Measurements from ENCODE around the gene IRX3. TPM values are rescaled to one million over a fixed set of nuclear protein-coding genes. Genes with fewer than 3 reads are reported as not detected.

IRX3 gene
- total RNA-seq, 1 experiment from 2014 or later: 27.7 TPM

DNA sequence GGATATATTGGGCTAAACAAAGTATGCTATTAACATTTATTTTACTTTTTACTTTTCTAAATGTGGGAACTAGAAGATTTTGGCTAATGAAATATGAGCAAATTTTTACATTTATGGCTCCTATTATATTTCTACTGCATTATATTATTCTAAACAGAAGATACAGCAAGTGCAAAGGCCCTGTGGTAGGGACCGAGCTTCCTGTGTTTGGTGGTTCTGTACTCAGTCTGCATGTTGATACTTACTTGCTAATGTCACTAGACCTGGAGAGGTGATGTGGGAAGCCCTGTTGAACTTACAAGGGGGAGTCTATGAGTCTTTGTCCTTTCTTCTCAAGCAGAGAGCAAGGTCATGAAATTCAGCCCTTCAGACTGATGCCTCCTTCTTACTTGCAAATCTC, 10.0 kb upstream of the IRX3 start:
- in situ Hi-C loops (cut with HindIII; ENCODE audit: low pct_unique_long_range_greater_than_20kb, low sequenced_read_pairs): no loop called here
- DNase-seq (ENCODE audit: low read depth): no peak

DNA sequence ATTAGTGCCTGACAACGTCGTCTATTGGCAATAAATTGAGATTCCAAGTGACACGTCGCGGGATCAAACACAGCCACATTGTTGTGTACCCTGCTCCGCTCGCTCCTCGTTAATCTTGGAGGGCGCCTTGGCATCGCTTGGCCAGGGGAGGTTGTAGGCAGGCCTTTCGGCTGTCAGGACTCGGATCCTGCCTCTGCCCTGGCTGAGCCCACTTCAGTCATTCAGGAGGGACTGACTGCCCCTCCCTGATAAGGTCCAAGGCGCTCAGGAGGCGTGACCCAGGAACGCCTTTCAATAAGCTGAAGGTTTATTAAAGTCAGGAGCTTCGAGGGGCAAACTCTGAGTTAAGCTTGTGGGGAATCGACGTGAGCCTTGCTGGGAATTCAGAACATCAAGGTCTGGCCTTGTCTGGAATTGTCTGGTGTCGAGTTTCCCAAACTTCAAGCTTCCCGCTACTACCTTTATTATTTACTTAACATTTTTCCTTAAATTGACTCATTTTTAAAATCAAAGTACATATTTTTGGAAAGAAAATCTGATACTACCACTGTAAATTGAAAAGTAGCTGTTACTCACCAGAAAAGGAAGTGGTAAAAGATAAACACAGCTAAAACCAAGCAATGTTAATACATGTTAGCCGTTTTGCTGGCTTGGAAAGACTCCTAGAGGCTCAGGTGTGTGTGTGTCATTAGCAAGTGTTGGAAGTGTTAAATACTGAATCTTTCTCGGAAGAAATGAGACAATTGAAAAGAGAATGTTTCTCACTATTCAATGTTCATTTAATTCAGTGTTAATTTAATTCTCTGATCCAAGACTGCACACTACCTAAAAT, 5.3 kb upstream of the IRX3 start:
- no peak for DNase-seq (ENCODE audit: low read depth)

DNA sequence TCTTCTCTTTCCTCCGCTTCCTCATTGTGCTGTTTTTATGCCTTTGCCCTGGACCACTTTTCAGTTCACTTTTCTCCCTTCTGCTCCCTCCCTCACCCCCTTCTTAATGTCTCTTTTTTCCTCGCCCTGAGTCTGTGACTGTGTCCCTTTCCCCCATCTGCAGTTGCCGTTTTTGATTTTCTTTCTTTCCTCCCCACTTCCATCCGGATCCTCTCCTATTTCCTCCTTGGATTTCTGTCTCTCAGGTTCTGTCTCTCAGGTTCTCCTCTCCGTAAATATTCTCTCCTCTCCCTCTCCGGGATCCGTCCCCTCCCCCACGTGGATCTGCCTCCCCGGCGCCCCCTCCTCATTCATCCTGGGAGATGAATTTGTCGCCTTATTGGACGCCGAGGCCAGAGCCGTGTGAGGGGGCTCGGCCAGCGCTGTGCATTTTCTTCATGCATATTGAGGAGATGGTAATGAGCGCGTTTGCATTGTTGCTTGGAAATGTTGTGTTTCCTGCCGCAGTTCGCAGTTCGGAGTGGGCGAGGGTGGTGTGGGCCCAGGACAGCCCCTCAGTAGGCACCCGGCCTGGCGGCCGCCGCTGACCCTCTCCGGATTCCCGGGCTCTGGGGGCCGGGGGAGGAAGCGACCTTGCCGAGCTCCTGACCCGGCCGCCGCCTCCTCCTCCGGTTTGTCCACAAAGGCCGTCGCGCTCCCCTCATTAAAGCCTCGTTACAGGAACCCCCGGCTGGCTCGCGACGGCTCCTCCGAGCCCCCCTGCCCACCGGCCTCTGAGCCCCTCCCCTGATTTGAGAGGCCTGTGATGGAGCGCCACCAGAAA, 4.5 kb upstream of the IRX3 start:
- in situ Hi-C loops (cut with HindIII; ENCODE audit: low pct_unique_long_range_greater_than_20kb, low sequenced_read_pairs): no loop called here

More for the DNA sequence above, 5.3 kb upstream of the IRX3 start:
- in situ Hi-C loops (cut with HindIII; ENCODE audit: low pct_unique_long_range_greater_than_20kb, low sequenced_read_pairs): no loop called here

DNA sequence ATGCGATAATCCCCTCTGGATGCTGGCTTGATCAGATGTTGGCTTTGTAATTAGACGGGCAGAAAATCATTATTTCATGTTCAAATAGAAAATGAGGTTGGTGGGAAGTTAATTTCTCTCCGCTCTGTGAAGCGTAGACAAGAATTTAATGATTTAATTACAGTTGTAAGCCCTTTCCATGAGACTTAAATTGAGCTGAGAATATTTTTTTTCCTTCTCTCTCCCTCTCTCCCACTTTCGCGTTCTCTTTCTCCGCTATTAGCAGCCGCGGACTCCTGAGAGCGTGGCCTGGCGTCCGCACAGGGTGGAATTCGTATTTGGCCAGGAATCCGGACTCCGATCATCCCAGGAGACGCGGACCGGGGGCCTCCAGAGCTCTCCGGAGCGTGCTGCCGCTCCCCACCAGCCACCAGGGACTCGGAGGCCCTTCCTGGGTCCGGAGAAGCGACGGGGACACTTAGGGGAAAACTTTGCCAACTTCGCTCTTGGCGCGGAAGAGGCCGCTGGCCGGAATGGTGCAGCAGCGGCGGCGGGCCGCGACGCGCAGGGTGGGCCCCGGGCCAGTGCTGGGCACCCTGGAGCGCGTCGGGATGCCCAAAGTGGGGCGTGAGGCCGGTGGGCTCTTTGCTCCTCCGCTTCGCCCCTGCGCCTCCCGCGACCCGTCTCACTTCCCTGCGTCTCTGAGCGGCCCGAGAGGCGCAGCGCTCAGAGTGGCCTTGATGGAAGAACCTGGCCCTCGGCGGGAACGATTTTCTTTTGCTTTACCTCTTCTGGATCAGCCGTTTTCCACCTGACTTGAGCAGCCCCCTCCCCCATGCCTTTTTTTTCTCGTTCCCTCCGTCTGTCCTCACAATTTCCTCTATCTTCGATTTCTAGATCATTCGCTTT, 3.6 kb upstream of the IRX3 start:
- DNase-seq (ENCODE audit: low read depth): no peak
- in situ Hi-C loops (cut with HindIII; ENCODE audit: low pct_unique_long_range_greater_than_20kb, low sequenced_read_pairs): no loop called here

More for the DNA sequence above, 4.5 kb upstream of the IRX3 start:
- DNase-seq (ENCODE audit: low read depth): no peak

DNA sequence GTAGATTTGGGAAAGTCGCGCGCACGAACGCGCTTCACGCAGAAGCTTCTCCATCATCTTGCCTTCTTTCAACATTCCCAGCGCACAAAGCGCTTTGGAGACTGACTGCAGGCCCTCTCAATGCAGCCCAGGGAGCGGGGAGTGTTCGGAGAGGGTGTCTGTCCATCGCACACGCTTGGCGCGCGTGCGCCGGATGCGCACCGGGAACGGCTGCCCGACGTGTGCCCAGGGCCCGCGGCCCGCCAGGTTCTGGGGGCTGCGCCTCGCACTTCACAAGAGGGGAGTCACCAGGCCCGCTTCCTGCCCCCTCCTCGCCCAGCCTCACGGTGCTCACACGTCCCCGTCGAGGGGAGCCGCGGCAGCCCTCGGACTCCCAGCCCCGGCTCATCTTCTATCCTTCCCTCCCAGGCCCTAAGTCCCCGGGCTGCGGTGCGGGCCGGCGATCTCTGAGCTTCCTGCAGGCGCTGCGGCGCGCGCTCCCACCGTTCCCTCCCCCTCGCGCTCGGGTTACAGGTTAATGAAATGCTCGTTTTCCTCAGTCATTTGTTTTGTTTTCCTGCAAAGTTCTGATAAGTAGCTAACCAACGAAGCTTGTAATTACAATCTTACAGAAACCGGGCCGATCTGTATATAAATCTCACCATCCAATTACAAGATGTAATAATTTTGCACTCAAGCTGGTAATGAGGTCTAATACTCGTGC, 2.8 kb upstream of the IRX3 start:
- in situ Hi-C loops (cut with HindIII; ENCODE audit: low pct_unique_long_range_greater_than_20kb, low sequenced_read_pairs): no loop called here
- DNase-seq (ENCODE audit: low read depth): no peak

DNA sequence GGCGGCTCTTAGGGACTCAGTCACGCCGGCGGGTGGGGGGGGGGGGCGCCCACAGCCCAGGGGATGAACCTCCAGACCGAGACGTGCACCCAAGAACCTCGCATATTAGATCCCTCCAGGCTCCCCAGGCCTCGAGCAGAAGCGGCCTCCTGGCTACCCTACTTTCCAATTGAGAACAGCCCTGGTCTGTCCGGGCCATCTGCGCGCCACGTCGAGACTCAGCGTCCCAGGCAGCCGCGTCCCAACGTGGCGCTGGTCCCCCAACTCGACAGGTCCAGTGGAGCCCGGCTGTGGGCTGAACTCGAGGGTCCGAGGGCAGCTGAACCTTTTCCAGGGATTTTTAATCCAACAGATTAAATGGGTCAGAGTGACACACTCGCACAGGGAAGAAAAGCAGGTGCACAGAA, 2.3 kb upstream of the IRX3 start:
- no peak for DNase-seq (ENCODE audit: low read depth)
- in situ Hi-C loops (cut with HindIII; ENCODE audit: low pct_unique_long_range_greater_than_20kb, low sequenced_read_pairs): no loop called here

DNA sequence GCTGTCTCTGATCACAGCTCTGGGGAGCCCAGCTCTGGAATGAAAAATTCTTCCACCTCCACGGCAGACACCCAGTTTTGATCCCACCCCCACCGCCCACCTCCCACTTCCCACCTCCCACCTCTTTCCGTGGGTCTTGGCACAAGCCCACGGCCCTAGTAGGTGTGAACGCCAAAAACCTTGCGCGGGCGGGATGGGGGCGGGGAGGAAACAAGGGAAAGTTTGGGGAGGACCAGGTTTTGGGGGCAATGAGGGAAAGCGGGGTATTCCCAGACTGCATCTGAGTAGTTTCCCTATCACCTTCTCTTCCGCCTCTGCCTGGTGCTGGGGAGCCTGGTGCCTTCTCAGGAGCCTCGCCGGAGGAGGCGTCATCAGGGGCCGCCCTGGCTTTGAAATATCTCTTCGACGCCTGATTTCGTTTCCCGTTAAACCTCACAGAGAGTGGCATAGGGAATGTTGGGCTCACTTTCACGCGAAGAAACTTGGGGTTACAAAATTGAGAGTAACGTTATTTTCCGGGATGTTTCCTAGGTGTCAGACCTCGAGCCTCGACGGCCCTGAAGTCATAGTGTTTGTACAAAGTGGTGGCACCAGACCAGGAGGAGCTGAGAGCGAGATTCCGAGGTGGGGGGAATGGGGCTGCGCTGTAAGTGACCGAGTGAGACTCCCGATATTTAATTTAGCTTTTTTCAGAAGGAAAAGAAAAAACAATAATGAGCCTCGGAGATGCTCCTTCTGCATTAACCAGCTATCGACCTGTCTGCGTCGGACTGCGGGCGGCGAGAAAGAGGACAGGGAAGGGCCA, 1.6 kb upstream of the IRX3 start:
- DNase-seq (ENCODE audit: low read depth): no peak
- in situ Hi-C loops (cut with HindIII; ENCODE audit: low pct_unique_long_range_greater_than_20kb, low sequenced_read_pairs): no loop called here

DNA sequence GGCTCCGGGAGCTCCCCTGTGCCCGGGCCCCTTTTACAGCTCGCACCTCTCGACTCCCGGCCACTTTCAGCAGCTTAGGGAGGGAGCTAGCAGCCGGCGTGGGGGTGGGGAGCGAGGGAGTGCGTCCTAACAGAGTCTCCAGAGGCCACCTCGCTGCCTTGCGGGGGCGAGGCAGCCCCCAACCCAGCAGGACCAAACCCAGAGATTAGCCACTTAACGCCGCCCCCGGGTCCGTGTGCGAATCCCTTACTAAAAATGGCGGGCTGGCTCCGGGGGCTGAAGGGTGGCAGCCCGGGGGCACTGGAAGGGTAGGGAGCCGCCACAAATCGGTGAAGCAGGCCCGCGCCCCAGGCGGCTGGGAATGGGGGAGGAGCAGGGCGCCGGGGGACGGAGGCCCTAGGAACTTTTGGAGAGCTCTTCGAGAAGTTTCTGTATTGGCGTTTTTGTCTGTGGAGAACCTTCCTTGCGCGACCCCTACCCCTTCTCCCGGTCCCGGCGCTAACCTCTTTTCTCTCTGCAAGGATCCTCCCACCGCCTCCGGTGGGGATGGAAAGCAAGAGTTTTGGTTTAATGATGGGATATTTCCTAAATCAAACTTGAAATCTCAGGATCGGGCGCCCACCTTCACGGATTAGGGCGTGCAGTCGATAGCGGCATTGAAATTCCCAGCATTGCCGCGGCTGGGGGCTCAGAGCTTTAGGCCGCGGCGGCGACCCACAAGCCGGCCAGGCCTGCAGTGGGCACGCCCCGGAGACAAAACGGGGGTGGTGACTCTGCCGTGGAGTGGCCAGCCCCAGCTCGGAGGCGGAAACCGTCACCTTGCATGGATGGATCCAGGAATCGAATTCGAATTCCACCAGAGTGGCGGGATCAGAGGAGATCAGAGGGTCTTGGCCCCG, 793 bp upstream of the IRX3 start:
- no peak for DNase-seq (ENCODE audit: low read depth)
- in situ Hi-C loops (cut with HindIII; ENCODE audit: low pct_unique_long_range_greater_than_20kb, low sequenced_read_pairs): no loop called here

DNA sequence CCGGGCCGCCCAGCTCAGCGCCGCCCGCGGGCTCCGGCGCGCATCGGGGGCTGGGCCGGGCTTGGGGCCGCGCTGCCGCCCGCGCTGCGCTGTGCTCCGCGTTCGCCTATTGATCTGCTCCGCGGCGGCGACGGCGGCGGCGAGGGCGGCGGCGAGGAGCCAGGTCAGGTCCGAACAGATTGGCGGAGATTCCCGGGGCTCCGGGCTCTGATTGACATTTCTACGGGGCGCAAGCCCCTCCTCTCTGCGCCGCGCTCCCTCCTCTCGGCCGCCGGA, 559 bp downstream of the IRX3 start:
- DNase-seq (ENCODE audit: low read depth): no peak
- in situ Hi-C loops (cut with HindIII; ENCODE audit: low pct_unique_long_range_greater_than_20kb, low sequenced_read_pairs): no loop called here

DNA sequence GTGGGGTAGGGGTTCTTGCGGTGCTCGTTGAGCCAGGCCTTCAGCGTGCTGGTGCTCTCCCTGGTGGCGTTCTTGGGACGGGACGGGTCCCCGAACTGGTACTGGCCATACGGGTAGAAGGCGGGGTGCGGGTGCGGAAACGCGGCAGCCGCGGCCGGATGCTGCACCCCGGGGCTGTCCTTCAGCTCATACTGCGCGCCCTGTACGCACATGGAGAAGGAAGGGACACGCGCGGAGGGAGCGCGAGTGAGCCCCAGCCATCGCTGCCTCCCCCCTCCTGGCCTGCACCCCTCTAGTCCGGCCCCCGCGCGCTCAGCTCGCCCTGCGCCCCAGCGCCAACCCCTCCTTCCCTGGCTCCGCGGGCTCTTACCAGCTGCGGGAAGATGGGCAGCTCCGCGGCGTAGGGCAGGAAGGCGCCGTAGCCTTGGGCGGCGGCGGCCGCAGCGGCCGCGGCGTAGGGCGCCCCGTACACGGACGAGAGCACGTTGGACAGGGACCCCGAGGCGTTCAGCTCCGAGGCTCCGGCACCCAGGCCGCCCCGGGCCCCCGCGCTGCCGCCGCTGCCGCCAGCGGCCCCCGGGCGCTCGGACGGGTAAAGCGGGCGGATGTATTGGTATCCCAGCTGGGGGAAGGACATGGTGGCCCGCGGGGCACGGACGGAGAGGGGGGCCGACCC, 1.0 kb downstream of the IRX3 start:
- peak; percentile 44 for DNase-seq (ENCODE audit: low read depth)
- in situ Hi-C loops (cut with HindIII; ENCODE audit: low pct_unique_long_range_greater_than_20kb, low sequenced_read_pairs): no loop called here

DNA sequence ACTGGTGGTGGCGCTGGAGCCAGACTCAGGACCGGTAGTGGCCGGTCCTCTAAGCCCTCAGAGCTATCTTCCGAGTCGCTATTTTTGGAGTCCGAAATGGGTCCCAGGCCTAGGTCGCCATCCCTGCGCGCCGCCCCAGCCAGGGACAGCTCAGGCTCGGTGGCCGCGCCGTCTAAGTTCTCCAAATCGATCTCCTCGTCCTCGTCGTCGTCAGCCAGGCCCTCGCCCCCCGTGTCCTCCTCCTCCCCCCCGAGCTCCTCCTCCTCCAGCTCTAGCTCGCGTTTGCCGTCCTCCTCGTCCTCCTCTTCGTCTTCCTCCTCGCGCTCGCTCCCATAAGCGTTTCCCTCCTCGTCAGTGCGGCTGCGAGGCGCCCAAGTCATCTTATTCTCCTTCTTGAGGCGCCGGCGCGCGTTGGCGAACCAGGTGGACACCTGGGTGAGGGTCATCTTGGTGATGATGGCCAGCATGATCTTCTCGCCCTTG, 1.6 kb downstream of the IRX3 start:
- peak; percentile 47 for DNase-seq (ENCODE audit: low read depth)
- in situ Hi-C loops (cut with HindIII; ENCODE audit: low pct_unique_long_range_greater_than_20kb, low sequenced_read_pairs): no loop called here

DNA sequence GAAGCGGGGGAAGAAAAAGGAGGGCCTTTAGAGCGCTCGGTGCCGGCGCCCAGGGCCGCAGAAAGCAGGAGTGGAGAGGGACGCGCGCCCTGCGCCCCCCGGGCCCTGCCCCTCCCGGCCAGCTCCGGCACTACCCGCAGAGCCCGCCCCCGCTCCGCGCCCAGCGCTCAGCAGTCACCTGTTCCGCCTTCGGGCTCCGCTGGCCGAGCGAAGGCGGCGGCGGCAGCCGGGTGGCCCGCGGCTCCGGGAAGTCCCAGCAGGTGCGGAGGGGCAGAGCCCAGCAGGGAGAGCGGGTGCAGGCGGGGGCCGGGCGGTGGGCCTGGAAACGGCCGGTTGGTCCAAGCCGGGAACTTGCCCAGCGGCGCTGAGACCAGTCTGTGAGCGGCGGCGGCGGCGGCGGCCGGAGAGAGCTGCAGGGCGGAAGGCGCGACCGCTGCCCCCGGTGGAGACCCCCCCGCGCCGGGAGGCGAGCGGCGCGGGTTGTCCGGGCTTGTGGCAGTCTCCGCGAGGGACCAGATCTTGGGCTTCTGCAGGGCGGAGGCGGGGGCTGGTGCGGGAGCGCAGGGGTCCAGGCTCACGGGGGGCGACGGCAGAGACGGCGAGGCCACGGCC, 2.2 kb downstream of the IRX3 start:
- in situ Hi-C loops (cut with HindIII; ENCODE audit: low pct_unique_long_range_greater_than_20kb, low sequenced_read_pairs): no loop called here

DNA sequence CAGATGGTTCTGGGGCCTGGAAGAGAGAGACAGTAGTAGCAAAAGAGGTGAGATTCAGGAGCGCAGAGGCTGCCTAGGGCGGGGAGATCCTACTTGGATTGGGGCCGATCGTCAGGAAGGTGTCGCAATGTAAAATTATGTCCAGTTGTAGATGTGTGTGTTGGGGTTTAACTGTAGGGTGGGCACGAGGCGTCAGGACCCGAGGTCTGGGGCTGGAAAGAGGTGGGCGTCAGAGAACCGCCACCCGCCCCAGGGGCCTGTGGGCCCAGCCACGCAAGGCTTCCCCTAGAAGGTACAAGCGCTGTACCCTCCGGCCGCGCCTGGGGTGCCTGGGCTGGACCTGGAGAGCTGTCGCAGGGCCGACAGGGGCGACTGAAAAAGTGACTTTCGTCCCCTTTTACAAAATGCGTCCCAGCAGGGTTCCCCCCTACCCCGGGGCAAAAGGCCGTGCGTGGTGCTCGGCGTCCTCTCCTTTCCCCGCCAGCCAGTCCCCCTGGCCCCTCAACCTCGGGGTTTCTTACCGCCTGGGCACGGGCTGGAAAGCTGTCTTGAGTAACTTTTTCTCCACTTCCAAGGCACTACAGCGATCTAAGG, 2.8 kb downstream of the IRX3 start:
- in situ Hi-C loops (cut with HindIII; ENCODE audit: low pct_unique_long_range_greater_than_20kb, low sequenced_read_pairs): no loop called here
- peak; percentile 21 for DNase-seq (ENCODE audit: low read depth)

More for the DNA sequence above, 2.2 kb downstream of the IRX3 start:
- DNase-seq (ENCODE audit: low read depth): no peak

DNA sequence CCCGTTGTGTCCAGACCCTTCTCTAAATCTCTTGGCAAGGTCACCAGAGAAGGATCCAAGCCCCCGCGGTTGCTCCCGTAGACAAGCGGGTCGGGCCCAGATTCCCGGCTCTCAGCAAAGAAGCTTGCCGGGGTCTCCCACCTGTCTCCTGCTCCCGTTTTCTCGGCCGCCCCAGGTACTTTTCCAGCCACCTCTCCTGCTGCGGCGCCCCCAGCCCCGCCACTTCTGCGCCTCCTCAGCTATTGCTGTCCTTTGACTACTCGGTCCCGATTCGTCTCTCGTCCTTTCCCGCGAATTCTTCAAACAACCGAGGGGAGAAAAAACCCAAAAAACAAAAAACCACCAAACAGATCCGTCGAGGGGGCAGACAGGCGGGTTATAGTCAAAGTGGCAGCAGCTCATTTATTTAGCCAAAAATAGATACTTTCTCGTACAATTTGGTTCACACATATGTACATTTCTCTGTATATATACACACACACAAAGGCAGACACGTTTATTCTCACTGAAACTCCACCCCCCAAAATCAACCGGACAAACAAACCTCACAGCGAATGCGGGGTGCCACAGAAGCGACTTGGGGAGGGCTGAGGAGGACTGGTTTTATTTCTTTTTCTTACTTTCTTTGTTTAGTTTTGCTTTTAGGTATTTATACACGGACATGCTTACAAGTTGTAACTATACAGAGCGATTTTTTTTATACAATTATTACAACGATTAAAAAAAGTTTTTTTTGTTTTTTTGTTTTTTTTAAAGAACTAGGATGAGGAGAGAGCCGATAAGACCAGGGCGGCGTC, 3.5 kb downstream of the IRX3 start:
- in situ Hi-C loops (cut with HindIII; ENCODE audit: low pct_unique_long_range_greater_than_20kb, low sequenced_read_pairs): no loop called here

More for the DNA sequence above, 3.5 kb downstream of the IRX3 start:
- DNase-seq (ENCODE audit: low read depth): no peak

Measured in Caki2 (cell line).